Stomach smooth muscle (tissue), 2 donors: ENCODE results near the gene SEMA5A.

Source experiments
- H3K27ac ChIP-seq: one replicate; pipeline ENCODE4 v1.7.0; 2013; ENCODE audit warnings: mild to moderate bottlenecking, low read length, inconsistent platforms
- H3K27me3 ChIP-seq, 2 donors: one replicate each; pipeline ENCODE4 v1.7.0; 2013; ENCODE audit warnings: low read length in 2 of 2; ENCODE audit not compliant: insufficient read depth in 2 of 2, control insufficient read depth in 1 of 2
- H3K36me3 ChIP-seq, 2 donors: one replicate each; pipeline ENCODE4 v1.7.0; 2013; ENCODE audit warnings: low read length in 2 of 2; ENCODE audit not compliant: control insufficient read depth in 2 of 2, insufficient read depth in 2 of 2
- H3K4me1 ChIP-seq: one replicate; pipeline ENCODE4 v1.7.0; 2013; ENCODE audit warnings: low read length; ENCODE audit not compliant: control insufficient read depth, insufficient read depth
- H3K4me3 ChIP-seq, 2 donors: one replicate each; pipeline ENCODE4 v1.7.0; 2013; ENCODE audit warnings: low read length in 2 of 2
- H3K9ac ChIP-seq, 2 donors: one replicate each; pipeline ENCODE4 v1.7.0; 2013; ENCODE audit warnings: low read length in 2 of 2, mild to moderate bottlenecking in 1 of 2
- H3K9me3 ChIP-seq, 2 donors: one replicate each; pipeline ENCODE4 v1.7.0; 2013; ENCODE audit warnings: low read length in 2 of 2; ENCODE audit not compliant: control insufficient read depth in 2 of 2
- donor health status: healthy.
- donor health status: Pancreatic carcinoma.

The SEMA5A gene

GRCh38 chr5:9456435-9457042 is 89.3 kb downstream of the SEMA5A start:
- Histone ChIP-seq H3K27ac (no peak overlapping the region), H3K4me1 (no peaks in the 10 kb centered on the region), H3K4me3 (no peak overlapping the region), H3K9me3 (peaks cover 0 to 9% of the 10 kb centered on the region in 2 donors), H3K27me3 (no peaks in the 10 kb centered on the region), H3K9ac (no peak overlapping the region), H3K36me3 (no peaks in the 10 kb centered on the region)

GRCh38 chr5:9455826-9456434 is 89.9 kb downstream of the SEMA5A start:
- Histone ChIP-seq H3K9me3 (peaks cover 0 to 9% of the 10 kb centered on the region in 2 donors), H3K27me3 (no peaks in the 10 kb centered on the region), H3K4me3 (no peak overlapping the region), H3K27ac (no peak overlapping the region), H3K9ac (no peak overlapping the region), H3K4me1 (no peaks in the 10 kb centered on the region), H3K36me3 (no peaks in the 10 kb centered on the region)

- Histone ChIP-seq H3K9me3 (peaks cover 0 to 9% of the 10 kb centered on the region in 2 donors), H3K9ac (no peak overlapping the region), H3K4me1 (no peaks in the 10 kb centered on the region), H3K27me3 (no peaks in the 10 kb centered on the region), H3K36me3 (no peaks in the 10 kb centered on the region), H3K27ac (no peak overlapping the region), H3K4me3 (no peak overlapping the region)
These were observed 91.4 kb downstream of the SEMA5A start for GRCh38 chr5:9454491-9454890.

- no peak overlapping the region for H3K27ac ChIP-seq
- H3K9me3 ChIP-seq: peaks cover 0 to 5% of the 10 kb centered on the region in 2 donors
- no peaks in the 10 kb centered on the region for H3K27me3 ChIP-seq
- H3K36me3 ChIP-seq: no peaks in the 10 kb centered on the region
- no peaks in the 10 kb centered on the region for H3K4me1 ChIP-seq
- H3K4me3 ChIP-seq: no peak overlapping the region
- no peak overlapping the region for H3K9ac ChIP-seq
These were observed 91.8 kb downstream of the SEMA5A start for GRCh38 chr5:9454012-9454481.

GRCh38 chr5:9453480-9454011 is 92.3 kb downstream of the SEMA5A start:
- H3K27ac ChIP-seq: no peak overlapping the region
- H3K9me3 ChIP-seq: peaks cover 0 to 4% of the 10 kb centered on the region in 2 donors
- no peaks in the 10 kb centered on the region for H3K4me1 ChIP-seq
- no peak overlapping the region for H3K4me3 ChIP-seq
- H3K9ac ChIP-seq: no peak overlapping the region
- H3K27me3 ChIP-seq: no peaks in the 10 kb centered on the region
- H3K36me3 ChIP-seq: no peaks in the 10 kb centered on the region

GRCh38 chr5:9452181-9452580 is 93.7 kb downstream of the SEMA5A start:
- H3K36me3 ChIP-seq: no peaks in the 10 kb centered on the region
- H3K4me3 ChIP-seq: no peak overlapping the region
- H3K4me1 ChIP-seq: no peaks in the 10 kb centered on the region
- no peak overlapping the region for H3K27ac ChIP-seq
- H3K27me3 ChIP-seq: no peaks in the 10 kb centered on the region
- H3K9me3 ChIP-seq: peaks cover 0 to 4% of the 10 kb centered on the region in 2 donors
- no peak overlapping the region for H3K9ac ChIP-seq

- Histone ChIP-seq H3K9ac (no peak overlapping the region), H3K4me1 (no peaks in the 10 kb centered on the region), H3K36me3 (no peaks in the 10 kb centered on the region), H3K4me3 (no peak overlapping the region), H3K9me3 (peaks cover 0 to 4% of the 10 kb centered on the region in 2 donors), H3K27me3 (no peaks in the 10 kb centered on the region), H3K27ac (no peak overlapping the region)
These were observed 94.8 kb downstream of the SEMA5A start for GRCh38 chr5:9451037-9451436.

GRCh38 chr5:9447691-9448090 is 98.2 kb downstream of the SEMA5A start:
- Histone ChIP-seq H3K27me3 (no peaks in the 10 kb centered on the region), H3K9me3 (no peaks in the 10 kb centered on the region), H3K9ac (no peak overlapping the region), H3K4me1 (no peaks in the 10 kb centered on the region), H3K4me3 (no peak overlapping the region), H3K27ac (no peak overlapping the region), H3K36me3 (no peaks in the 10 kb centered on the region)

GRCh38 chr5:9445826-9446388 is 100.0 kb downstream of the SEMA5A start:
- Histone ChIP-seq H3K36me3 (no peaks in the 10 kb centered on the region), H3K9me3 (no peaks in the 10 kb centered on the region)

GRCh38 chr5:9444346-9444745 is 101.5 kb downstream of the SEMA5A start:
- Histone ChIP-seq H3K9ac (no peak overlapping the region), H3K4me3 (no peak overlapping the region), H3K27me3 (no peaks in the 10 kb centered on the region), H3K4me1 (no peaks in the 10 kb centered on the region), H3K9me3 (no peaks in the 10 kb centered on the region), H3K36me3 (no peaks in the 10 kb centered on the region), H3K27ac (no peak overlapping the region)

More at GRCh38 chr5:9445826-9446388, 100.0 kb downstream of the SEMA5A start:
- Histone ChIP-seq H3K4me3 (no peak overlapping the region), H3K27ac (no peak overlapping the region), H3K9ac (no peak overlapping the region), H3K27me3 (no peaks in the 10 kb centered on the region), H3K4me1 (no peaks in the 10 kb centered on the region)

GRCh38 chr5:9441610-9442009 is 104.3 kb downstream of the SEMA5A start:
- Histone ChIP-seq H3K27ac (no peak overlapping the region), H3K9ac (no peak overlapping the region), H3K9me3 (no peaks in the 10 kb centered on the region), H3K36me3 (no peaks in the 10 kb centered on the region), H3K27me3 (no peaks in the 10 kb centered on the region), H3K4me1 (no peaks in the 10 kb centered on the region), H3K4me3 (no peak overlapping the region)
